T-helper 22 cell (primary cell): ENCODE data around the gene LGI2.
"Not testable (repeated sequence)": the region's sequence is repeated elsewhere in the genome, so short reads cannot be mapped to it uniquely, and the experiment has no call there.

Source experiments
- DNase-seq: peaks from one replicate; pipeline ENCODE4 v3.0.0-alpha.2; 2020; ENCODE audit warnings: low read depth

The LGI2 gene

GRCh38 chr4:25050370-25051078 lies 19.8 kb upstream of the LGI2 start:
- no peak for DNase-seq

GRCh38 chr4:25043548-25043947 lies 12.8 kb upstream of the LGI2 start:
- DNase-seq = no peak

- DNase-seq = no peak
These were observed 2.8 kb upstream of the LGI2 start for GRCh38 chr4:25033526-25033925.

DNA sequence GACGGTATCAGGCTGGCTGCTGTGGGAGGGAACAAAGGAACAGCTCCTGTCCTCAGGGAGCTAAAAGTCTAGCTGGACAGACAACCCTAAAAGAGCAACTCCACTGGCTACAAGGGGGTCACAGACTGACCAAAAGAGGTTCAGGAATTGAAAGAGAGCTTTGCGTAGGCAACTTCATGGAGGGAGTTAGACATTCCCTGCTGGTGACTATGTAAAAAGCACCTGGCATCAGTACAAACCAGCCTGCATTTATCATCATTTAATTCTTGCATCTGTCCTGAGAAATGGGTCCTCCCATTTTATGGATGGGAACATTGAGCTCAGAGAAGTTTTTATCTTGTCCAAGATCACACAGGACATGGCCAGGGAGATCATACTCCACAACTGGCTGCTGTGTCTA lies 1.4 kb upstream of the LGI2 start:
- no peak for DNase-seq

DNA sequence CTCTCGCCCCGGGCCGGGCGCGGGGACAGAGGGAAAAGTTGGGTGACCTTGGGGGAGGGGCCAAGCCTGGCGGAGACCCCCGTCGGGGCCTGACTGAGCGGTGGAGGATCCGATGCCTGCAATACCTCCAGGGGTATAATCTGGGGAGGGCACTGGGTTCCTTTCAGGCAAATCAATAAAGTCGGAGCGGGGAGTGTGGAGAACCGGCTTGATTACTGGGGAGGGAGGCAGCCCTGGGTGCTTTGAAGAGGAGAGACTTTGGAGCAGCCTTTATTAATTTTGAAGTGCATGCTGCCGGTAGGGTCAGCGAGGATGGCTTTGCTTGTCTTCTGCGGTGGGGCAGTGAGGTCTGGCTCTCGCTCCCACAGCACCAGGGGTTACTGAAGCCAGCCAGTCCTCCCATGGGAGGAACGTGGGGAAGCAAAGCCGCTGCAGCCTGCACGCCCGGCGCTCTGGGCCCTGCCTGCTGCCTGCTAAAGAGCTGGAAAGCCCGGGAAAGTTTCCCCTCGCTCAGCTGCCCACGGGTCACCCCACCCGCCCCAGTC lies 403 bp upstream of the LGI2 start:
- DNase-seq = no peak

- DNase-seq = no peak
These were observed 1.1 kb downstream of the LGI2 start for GRCh38 chr4:25029479-25030276.

- DNase-seq = no peak
These were observed 1.9 kb downstream of the LGI2 start for GRCh38 chr4:25028851-25029250.

DNA sequence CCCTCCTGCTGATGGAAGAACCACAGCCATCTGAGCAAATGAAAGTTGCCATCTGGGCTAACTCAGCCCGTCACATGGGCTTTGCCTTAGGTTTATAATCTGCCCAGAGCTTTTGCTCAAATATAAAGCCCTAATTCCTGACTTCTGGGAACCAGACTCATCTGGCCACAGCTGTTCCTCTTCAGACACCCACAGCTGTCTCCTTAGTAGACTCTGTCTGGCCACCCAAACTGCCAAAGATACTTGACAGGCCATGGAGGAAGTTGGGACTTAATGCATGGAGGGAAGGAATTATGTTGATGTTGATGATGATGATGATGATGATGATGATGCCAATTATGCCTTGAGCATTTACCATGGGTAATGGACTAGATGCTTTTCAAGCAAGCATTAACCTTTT lies 8.0 kb downstream of the LGI2 start:
- no peak for DNase-seq

GRCh38 chr4:25021216-25021615 lies 9.5 kb downstream of the LGI2 start:
- DNase-seq = no peak

DNA sequence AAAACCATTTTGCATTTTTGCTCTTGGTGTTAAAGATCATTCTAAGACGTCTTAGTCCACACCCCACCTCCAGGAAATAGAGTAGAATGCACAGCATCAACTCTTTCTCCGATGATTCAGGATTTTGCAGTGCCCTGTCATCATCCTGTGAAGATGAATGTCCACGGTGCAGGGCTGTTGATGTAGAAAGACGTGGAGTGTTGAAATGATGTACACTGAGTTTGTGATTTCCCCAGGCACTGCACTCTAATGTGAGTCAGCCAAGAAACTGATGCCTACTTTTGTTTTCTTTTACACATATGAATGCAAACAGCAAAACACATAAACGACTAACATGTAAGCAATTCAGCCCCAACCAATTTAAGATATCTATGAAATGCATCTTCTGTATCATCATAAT lies 10.5 kb downstream of the LGI2 start:
- DNase-seq = no peak

- no peak for DNase-seq
These were observed 11.2 kb downstream of the LGI2 start for GRCh38 chr4:25019501-25019900.

DNA sequence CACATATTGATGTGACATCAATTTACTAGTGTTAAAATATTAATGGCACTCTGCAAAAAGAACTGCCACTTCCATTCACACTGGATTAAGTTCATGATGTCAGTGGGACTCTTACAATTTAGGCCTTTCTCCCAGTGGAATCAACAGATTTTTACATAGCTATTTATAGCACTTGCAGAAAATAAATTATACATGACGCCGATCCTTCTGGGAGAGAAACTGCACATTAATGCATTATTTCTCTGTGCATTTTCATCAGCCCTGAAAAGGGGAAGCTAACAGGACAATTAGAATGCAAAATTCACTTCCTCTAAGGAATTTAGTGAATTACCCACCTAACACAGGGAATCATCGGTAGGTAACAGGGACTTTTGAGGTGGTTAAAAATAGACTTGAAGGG lies 15.7 kb downstream of the LGI2 start:
- no peak for DNase-seq

DNA sequence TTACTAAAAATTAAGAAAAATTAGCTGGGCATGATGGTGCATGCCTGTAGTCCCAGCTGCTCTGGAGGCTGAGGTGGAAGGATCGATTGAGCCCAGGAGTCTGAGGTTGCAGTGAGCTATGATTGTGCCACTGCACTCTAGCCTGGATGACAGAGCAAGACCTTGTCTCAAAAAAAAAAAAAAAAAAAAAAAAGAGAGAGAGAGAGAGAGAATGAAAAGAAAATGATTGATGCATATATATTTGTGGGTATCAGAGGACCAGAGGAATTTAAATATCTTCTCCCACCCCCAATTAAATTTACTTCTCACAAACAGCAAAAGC lies 16.1 kb downstream of the LGI2 start:
- not testable (repeated sequence) for DNase-seq

- DNase-seq = no peak
These were observed 16.7 kb downstream of the LGI2 start for GRCh38 chr4:25013756-25014661.

- DNase-seq = no peak
These were observed 18.1 kb downstream of the LGI2 start for GRCh38 chr4:25012655-25013054.

DNA sequence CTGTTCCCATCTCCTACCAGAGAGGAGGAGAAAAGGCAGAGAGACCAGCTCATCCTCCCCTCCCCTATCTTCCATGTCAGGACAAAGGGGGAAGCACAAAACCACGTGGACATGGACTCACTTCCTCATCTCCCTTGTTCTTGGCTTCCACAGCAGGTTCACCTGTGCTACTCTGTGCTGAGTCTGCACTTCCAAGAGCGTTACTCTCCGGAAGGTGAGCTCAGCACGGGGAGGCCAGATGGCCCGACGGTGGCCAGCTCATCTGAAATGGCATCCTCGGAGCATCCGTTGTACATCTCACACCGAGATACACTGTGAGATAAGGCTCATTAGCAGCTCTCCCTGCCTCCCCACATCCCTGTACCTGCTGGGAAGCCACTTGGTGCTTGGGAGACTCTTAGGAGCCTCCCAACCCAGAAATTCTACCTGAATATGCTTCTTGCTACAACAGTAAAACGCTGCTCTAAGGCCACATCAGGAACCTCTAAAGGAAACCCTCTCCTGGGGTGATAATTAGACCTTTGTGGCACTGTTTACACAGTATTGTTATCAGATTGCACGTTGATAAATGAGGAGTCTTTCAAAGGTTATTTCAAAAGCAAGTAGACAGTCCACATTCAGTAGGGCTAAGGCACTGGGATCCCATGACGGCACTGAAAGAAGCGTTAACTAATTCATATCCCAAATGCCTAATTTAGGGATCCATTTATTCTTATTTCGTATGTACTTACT lies 19.4 kb downstream of the LGI2 start:
- DNase-seq = no peak

- DNase-seq = no peak
These were observed 23.1 kb downstream of the LGI2 start for GRCh38 chr4:25007598-25007997.

GRCh38 chr4:25002681-25003080 lies 28.1 kb downstream of the LGI2 start:
- DNase-seq = no peak

DNA sequence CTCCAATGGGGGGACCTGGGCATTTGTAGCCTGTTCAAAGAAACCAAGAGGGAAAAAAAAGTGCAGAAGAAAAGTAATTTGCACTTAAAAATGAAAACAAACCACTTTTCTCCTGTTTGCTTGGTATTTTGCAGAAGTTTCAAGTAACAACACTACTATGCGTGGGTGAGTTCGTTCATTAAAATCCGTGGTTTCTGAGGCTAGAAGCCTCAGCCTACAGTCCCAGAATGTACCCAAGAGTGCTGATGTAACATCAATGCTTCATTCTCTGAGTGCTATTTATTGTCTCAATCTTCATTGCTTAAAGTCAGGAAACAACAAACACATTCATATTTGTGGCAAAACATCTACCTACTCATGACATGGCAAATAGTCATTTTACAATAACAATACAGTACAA lies 29.2 kb downstream of the LGI2 start:
- no peak for DNase-seq

DNA sequence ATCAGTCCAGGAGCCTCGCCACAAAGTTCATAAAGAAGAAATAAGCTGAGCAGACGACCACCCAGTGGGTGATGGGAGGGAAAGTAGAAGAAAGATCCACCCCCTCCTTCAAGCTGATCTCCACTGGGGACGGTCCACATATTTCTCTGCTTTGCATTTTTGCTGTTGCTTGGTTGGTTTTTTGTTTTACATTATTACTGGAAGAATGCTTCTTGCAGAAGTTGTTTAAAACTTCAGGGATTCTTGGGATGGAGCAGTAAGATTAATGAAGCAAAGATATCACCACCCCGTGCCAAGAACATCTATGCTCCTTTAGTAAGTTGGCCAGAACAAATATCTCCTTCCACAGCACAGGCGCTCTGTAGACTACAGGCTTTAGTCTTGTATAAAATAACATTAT lies 30.1 kb downstream of the LGI2 start:
- DNase-seq = no peak

DNA sequence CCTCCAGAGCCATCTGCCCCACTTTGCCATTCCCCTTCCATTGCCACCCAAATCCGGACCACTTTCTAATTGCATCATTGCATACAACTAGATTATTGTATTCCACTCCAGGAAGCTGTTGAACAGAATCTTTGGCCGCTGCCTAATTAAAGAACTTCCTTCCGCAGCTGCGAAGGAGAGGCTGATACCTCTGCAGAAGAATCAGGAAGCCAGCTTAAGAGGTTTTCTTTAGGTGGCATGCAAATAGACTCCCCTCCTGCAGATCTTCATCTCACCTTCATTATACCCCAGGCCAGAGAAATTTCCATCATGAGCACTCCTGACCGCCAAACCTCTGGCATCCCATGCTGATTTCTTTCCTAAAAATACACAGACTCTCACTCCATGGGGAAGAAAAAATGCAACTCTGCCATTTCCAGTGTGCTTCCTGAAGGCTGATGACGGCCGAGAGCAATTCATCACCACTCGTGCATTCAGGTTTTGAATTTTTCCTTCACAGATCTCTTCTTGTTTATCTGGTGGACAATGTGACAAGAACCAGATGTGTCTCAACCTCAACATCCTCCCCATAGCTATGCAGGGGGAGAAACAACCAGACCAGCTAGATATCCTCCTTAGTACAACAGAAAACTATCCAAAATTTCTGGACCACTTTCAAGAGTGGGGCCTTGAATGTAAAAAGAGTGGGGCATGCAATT lies 31.2 kb downstream of the LGI2 start:
- DNase-seq = no peak
